Amniotic stem cell (primary cell): ENCODE data around the gene RANBP3.
"Not testable (repeated sequence)": the region's sequence is repeated elsewhere in the genome, so short reads cannot be mapped to it uniquely, and the experiment has no call there.

ENCODE experiments used
- DNase-seq: peaks from one replicate; lab custom pipeline; 2025; lab: John Stamatoyannopoulos, UW

Gene RANBP3

GRCh38 chr19:6007866-6008265, 29.9 kb upstream of the RANBP3 start:
- DNase-seq = no peak

- DNase-seq = no peak
Observed at GRCh38 chr19:6006896-6007295, 29.0 kb upstream of the RANBP3 start.

GRCh38 chr19:6006070-6006446, 28.1 kb upstream of the RANBP3 start:
- not testable (repeated sequence) for DNase-seq

- DNase-seq = no peak
Observed at GRCh38 chr19:6005321-6006069, 27.6 kb upstream of the RANBP3 start.

- DNase-seq = no peak
Observed at GRCh38 chr19:6003976-6004375, 26.0 kb upstream of the RANBP3 start.

- DNase-seq = no peak
Observed at GRCh38 chr19:6002591-6002990, 24.7 kb upstream of the RANBP3 start.

GRCh38 chr19:6000228-6000847, 22.4 kb upstream of the RANBP3 start:
- no peak for DNase-seq

GRCh38 chr19:5999693-6000092, 21.8 kb upstream of the RANBP3 start:
- DNase-seq = no peak

GRCh38 chr19:5997371-5997770, 19.4 kb upstream of the RANBP3 start:
- DNase-seq = no peak

GRCh38 chr19:5996623-5997320, 18.8 kb upstream of the RANBP3 start:
- DNase-seq = no peak

GRCh38 chr19:5996102-5996501, 18.2 kb upstream of the RANBP3 start:
- DNase-seq = no peak

GRCh38 chr19:5995606-5996005, 17.7 kb upstream of the RANBP3 start:
- DNase-seq = no peak

- DNase-seq = no peak
Observed at GRCh38 chr19:5994405-5995165, 16.6 kb upstream of the RANBP3 start.

GRCh38 chr19:5993648-5994358, 15.9 kb upstream of the RANBP3 start:
- DNase-seq = no peak

GRCh38 chr19:5993201-5993600, 15.3 kb upstream of the RANBP3 start:
- DNase-seq = no peak

GRCh38 chr19:5992756-5993155, 14.8 kb upstream of the RANBP3 start:
- DNase-seq = no peak

- DNase-seq = no peak
Observed at GRCh38 chr19:5991244-5991838, 13.4 kb upstream of the RANBP3 start.

- DNase-seq = no peak
Observed at GRCh38 chr19:5990289-5990797, 12.4 kb upstream of the RANBP3 start.

- DNase-seq = no peak
Observed at GRCh38 chr19:5989388-5990074, 11.6 kb upstream of the RANBP3 start.

GRCh38 chr19:5988517-5989387, 10.8 kb upstream of the RANBP3 start:
- DNase-seq = no peak
